GM12878 (cell line): Measurements from ENCODE around the gene DEGS2. TPM values are rescaled to one million over a fixed set of nuclear protein-coding genes. Genes with fewer than 3 reads are reported as not detected.

Experiments used
- ATAC-seq: fragments of 200-7000 bp; cut with Tn5 transposase; 3 replicates; pipeline ENCODE4 v1.9.1; 2020; ENCODE audit warnings: mild to moderate bottlenecking, moderate library complexity
- BruUV-seq: library from RNA; stranded (reverse); fragments of 400-500 nt; replicated peaks from 2 replicates; lab custom pipeline; 2021; lab: Mats Ljungman, UMichigan
- CTCF ChIA-PET: fragments of 300-600 bp; sonication (Branson Sonifier 250); formaldehyde crosslinking; extraction: SDS; loops from one replicate; lab custom pipeline; 2021; ENCODE audit warnings: inconsistent platforms; lab: Yijun Ruan, JAX
- POLR2A ChIA-PET: fragments of 350-600 bp; formaldehyde crosslinking; extraction: SDS; loops from one replicate; lab custom pipeline; 2021; ENCODE audit warnings: inconsistent platforms; lab: Charles Lee
- RAD21 ChIA-PET: fragments of 300-600 bp; sonication (Branson Sonifier 250); formaldehyde crosslinking; loops from one replicate; lab custom pipeline; 2023; ENCODE audit warnings: antibody characterized with exemption; ENCODE audit not compliant: unreplicated experiment; lab: Charles Lee
- SMC1A ChIA-PET: fragments of 300-600 bp; sonication (Branson Sonifier 250); formaldehyde crosslinking; loops from one replicate; lab custom pipeline; 2023; ENCODE audit not compliant: unreplicated experiment, uncharacterized antibody; lab: Charles Lee
- DNase-seq: peaks from one replicate; pipeline ENCODE4 v3.0.0-alpha.2; 2011; ENCODE audit warnings: low read depth, low spot score
- FAIRE-seq: peaks from 3 replicates; lab custom pipeline; 2011; peaks lifted over from hg19 to GRCh38; lab: Jason Lieb, UNC
- H2AFZ ChIP-seq: 2 replicates; pipeline ENCODE4 v1.6.0; 2011; ENCODE audit warnings: low read depth, low read length, control low read depth; ENCODE audit not compliant: control insufficient read depth
- H3K27ac ChIP-seq: 2 replicates; pipeline ENCODE4 v1.5.1; 2011; ENCODE audit warnings: control low read depth; ENCODE audit not compliant: control insufficient read depth, insufficient read depth
- H3K27me3 ChIP-seq, 2 experiments: replicated peaks in 1 of 2; 2 replicates each; pipeline versions ENCODE4 v1.6.0 to v1.6.1; 2011; ENCODE audit warnings: low read length in 1 of 2; ENCODE audit not compliant: control insufficient read depth in 2 of 2, insufficient read depth in 2 of 2
- H3K36me3 ChIP-seq, 2 experiments: 2 replicates each; pipeline ENCODE4 v1.5.1; 2011; ENCODE audit warnings: low read length in 1 of 2; ENCODE audit not compliant: control insufficient read depth in 2 of 2, insufficient read depth in 2 of 2
- H3K4me1 ChIP-seq: 2 replicates; pipeline ENCODE4 v1.6.1; 2011; ENCODE audit warnings: mild to moderate bottlenecking, low read length, moderate library complexity, mixed read lengths; ENCODE audit not compliant: control insufficient read depth, insufficient read depth
- H3K4me2 ChIP-seq: 2 replicates; pipeline ENCODE4 v1.6.0; 2011; ENCODE audit warnings: control low read depth; ENCODE audit not compliant: control insufficient read depth, insufficient read depth
- H3K4me3 ChIP-seq: fragments of 200-600 bp; sonication (generic); 2 replicates; pipeline ENCODE4 v1.5.1; 2016
- H3K79me2 ChIP-seq: 2 replicates; pipeline ENCODE4 v1.6.0; 2011; ENCODE audit warnings: low read length; ENCODE audit not compliant: control insufficient read depth, insufficient read depth
- H3K9ac ChIP-seq: 2 replicates; pipeline ENCODE4 v1.8.0; 2011; ENCODE audit warnings: low read length, control low read depth, mixed read lengths; ENCODE audit not compliant: control insufficient read depth, insufficient read depth
- H3K9me3 ChIP-seq: replicated peaks from 3 replicates; pipeline ENCODE4 v1.5.1; 2011; ENCODE audit warnings: mild to moderate bottlenecking, low read length; ENCODE audit not compliant: control insufficient read depth, insufficient read depth
- H4K20me1 ChIP-seq: 2 replicates; pipeline ENCODE4 v1.6.0; 2011; ENCODE audit not compliant: control insufficient read depth, insufficient read depth
- ATF7 ChIP-seq: fragments of 450-650 bp; IDR thresholded peaks from 2 replicates; pipeline ENCODE4 v1.6.1; 2016; ENCODE audit warnings: low read depth, mild to moderate bottlenecking
- BHLHE40 ChIP-seq, 2 experiments: fragments of 450-650 bp in 1 of 2; IDR thresholded peaks; 2 replicates each; pipeline ENCODE4 v1.6.1; 2011 to 2017; ENCODE audit warnings: low read depth in 2 of 2, borderline replicate concordance in 1 of 2, improper control_type of control experiment in 1 of 2, low read length in 1 of 2, mild to moderate bottlenecking in 1 of 2
- CBFB ChIP-seq: IDR thresholded peaks from 2 replicates; pipeline ENCODE4 v1.6.1; 2016; ENCODE audit warnings: antibody characterized with exemption, low read depth
- EGR1 ChIP-seq, 2 experiments: IDR thresholded peaks; 1 replicate in 1 of 2; 2 replicates in 1 of 2; pipeline ENCODE4 v1.6.1; 2011 to 2012; ENCODE audit warnings: low read depth in 2 of 2, low read length in 2 of 2, borderline replicate concordance in 1 of 2, mild to moderate bottlenecking in 1 of 2, moderate library complexity in 1 of 2
- GABPA ChIP-seq: IDR thresholded peaks from 2 replicates; pipeline ENCODE4 v1.6.1; 2014; ENCODE audit warnings: antibody characterized with exemption, low read depth, mild to moderate bottlenecking, inconsistent platforms
- MAX ChIP-seq: IDR thresholded peaks from 2 replicates; pipeline ENCODE4 v1.6.1; 2012; ENCODE audit warnings: low read depth, low read length, improper control_type of control experiment
- NR2F1 ChIP-seq: fragments of 450-650 bp; conservative IDR thresholded peaks from 2 replicates; pipeline ENCODE4 v1.6.1; 2017; ENCODE audit warnings: mild to moderate bottlenecking
- POLR2AphosphoS2 ChIP-seq: IDR thresholded peaks from 2 replicates; pipeline ENCODE4 v1.6.1; 2011; ENCODE audit warnings: low read depth, mild to moderate bottlenecking, low read length, improper control_type of control experiment, moderate library complexity
- SREBF1 ChIP-seq: IDR thresholded peaks from 2 replicates; pipeline ENCODE4 v1.6.1; 2012; ENCODE audit warnings: mild to moderate bottlenecking, low read length
- TBL1XR1 ChIP-seq: IDR thresholded peaks from 2 replicates; pipeline ENCODE4 v1.6.1; 2012; ENCODE audit warnings: low read depth, low read length, improper control_type of control experiment
- YY1 ChIP-seq: IDR thresholded peaks from 2 replicates; pipeline ENCODE4 v1.6.1; 2011; ENCODE audit warnings: low read depth, mild to moderate bottlenecking, low read length
- ZBED1 ChIP-seq: IDR thresholded peaks from 2 replicates; pipeline ENCODE4 v1.6.1; 2016; ENCODE audit warnings: borderline replicate concordance
- ZNF217 ChIP-seq: fragments of 450-650 bp; IDR thresholded peaks from 2 replicates; pipeline ENCODE4 v1.6.1; 2017; ENCODE audit warnings: antibody characterized with exemption, mild to moderate bottlenecking
- WGBS: methylation state at CpG from one replicate; pipeline ENCODE4 v1.1.6; 2016; ENCODE audit warnings: low lambda C conversion rate; ENCODE audit not compliant: insufficient replicate concordance, insufficient coverage; ENCODE audit errors: missing lambda C conversion rate; 5-methylcytosine and 5-hydroxymethylcytosine counted together
- in situ Hi-C: fragments of 300-500 bp; cut with MboI; formaldehyde crosslinking; loops from 9 replicates; pipeline ENCODE4 v1.14.3; 2018; ENCODE audit warnings: mixed read lengths
- intact Hi-C: fragments of 100-400 bp; cut with micrococcal nuclease; formaldehyde crosslinking; loops from one replicate; pipeline ENCODE4 v1.14.2; 2022; ENCODE audit not compliant: unreplicated experiment
- polyA plus RNA-seq, 11 experiments: library from polyadenylated mRNA; depleted of rRNA in 4 of 11; unstranded in 6 of 11; stranded (reverse) in 5 of 11; fragments of >200 nt; fragmentation: Nextera tagmentation in 4 of 11; fragmentation: Illumina TruSeq in 1 of 11; extraction: Ambion mirVana in 4 of 11; extraction: Trizol in 1 of 11; gene quantifications; 1 replicate in 1 of 11; 2 replicates in 10 of 11; pipeline versions ENCODE4 v1.2.1 to v1.2.3, GENCODE V29; 2011 to 2016; ENCODE audit warnings: inconsistent platforms in 2 of 11, missing spikeins in 2 of 11, low read depth in 1 of 11
- total RNA-seq, 4 experiments: library from RNA; depleted of rRNA in 3 of 4; stranded (reverse); fragments of >200 nt in 3 of 4; fragmentation: Illumina TruSeq in 1 of 4; extraction: Trizol in 1 of 4; gene quantifications; 2 replicates each; pipeline versions ENCODE4 v1.2.1 to v1.2.3, GENCODE V29; 2013 to 2021
- TF ChIP-seq, protein P1 (sequence below): IDR thresholded peaks from 2 replicates; pipeline ENCODE4 v1.6.1; 2012; ENCODE audit warnings: low read depth, low read length, improper control_type of control experiment
- TF ChIP-seq, protein P2 (sequence below): fragments of 450-650 bp; IDR thresholded peaks from 2 replicates; pipeline ENCODE4 v1.6.1; 2018; ENCODE audit warnings: borderline replicate concordance, mild to moderate bottlenecking; ENCODE audit not compliant: partially characterized antibody

DEGS2 gene
- total and polyA plus RNA-seq, 10 of the 15 experiments (the other 5 are each of a cell fraction or from before 2014, with no cell fraction given): 0.01 to 2.5 (median 0.45) TPM; not detected in 1

- Histone ChIP-seq H3K27ac (no peak overlapping the region), H3K4me3 (no peak overlapping the region), H3K36me3 (peaks cover 43 to 46% of the 10 kb centered on the region in 2 experiments), H3K27me3 (no peaks in the 10 kb centered on the region), H3K79me2 (no peaks in the 10 kb centered on the region), H3K9ac (no peak overlapping the region), H3K9me3 (no peaks in the 10 kb centered on the region), H3K4me2 (no peak overlapping the region), H2AFZ (no peak overlapping the region), H4K20me1 (no peaks in the 10 kb centered on the region), H3K4me1 (no peaks in the 10 kb centered on the region)
- no peak for DNase-seq
- no peak for FAIRE-seq
- RAD21 ChIA-PET: no interaction called here
- SMC1A ChIA-PET: no interaction called here
- no peak for ATAC-seq
- TF ChIP-seq POLR2AphosphoS2 (no peak), MAX (no peak), BHLHE40 (IDR thresholded peaks at IDR 0.05; ENCODE audit: borderline replicate concordance in 1 of 2, low read depth in 2 of 2, low read length in 1 of 2) (no peak)
- TF ChIP-seq, protein P1, sequence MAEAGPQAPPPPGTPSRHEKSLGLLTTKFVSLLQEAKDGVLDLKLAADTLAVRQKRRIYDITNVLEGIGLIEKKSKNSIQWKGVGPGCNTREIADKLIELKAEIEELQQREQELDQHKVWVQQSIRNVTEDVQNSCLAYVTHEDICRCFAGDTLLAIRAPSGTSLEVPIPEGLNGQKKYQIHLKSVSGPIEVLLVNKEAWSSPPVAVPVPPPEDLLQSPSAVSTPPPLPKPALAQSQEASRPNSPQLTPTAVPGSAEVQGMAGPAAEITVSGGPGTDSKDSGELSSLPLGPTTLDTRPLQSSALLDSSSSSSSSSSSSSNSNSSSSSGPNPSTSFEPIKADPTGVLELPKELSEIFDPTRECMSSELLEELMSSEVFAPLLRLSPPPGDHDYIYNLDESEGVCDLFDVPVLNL: no peak
- WGBS: 93% methylated on average over 12 of the region's 12 CpGs
- intact Hi-C loops: no loop called here
- no TSS peak for BruUV-seq
- in situ Hi-C loops: no loop called here
- CTCF ChIA-PET: interaction anchor here (1.3 kb wide), 1 partner anchor 20 kb away, joined by 5 read pairs; no protein-coding TSS in a partner anchor
- POLR2A ChIA-PET: no interaction called here
Measured at GRCh38 chr14:100127853-100128455, 31.5 kb downstream of the DEGS2 start.

- Histone ChIP-seq H3K9ac (no peak overlapping the region), H4K20me1 (no peaks in the 10 kb centered on the region), H3K27me3 (no peaks in the 10 kb centered on the region), H3K36me3 (peaks cover 33 to 39% of the 10 kb centered on the region in 2 experiments), H2AFZ (no peak overlapping the region), H3K27ac (no peak overlapping the region), H3K9me3 (no peaks in the 10 kb centered on the region), H3K4me1 (no peaks in the 10 kb centered on the region), H3K4me3 (no peak overlapping the region), H3K79me2 (no peaks in the 10 kb centered on the region), H3K4me2 (no peak overlapping the region)
- no peak for FAIRE-seq
- SMC1A ChIA-PET: no interaction called here
- intact Hi-C loops (no loop called here), in situ Hi-C loops (no loop called here)
- BruUV-seq: no TSS peak
- CTCF ChIA-PET: interaction anchor here (1.2 kb wide), 1 partner anchor 70 kb away, joined by 3 read pairs; no protein-coding TSS in a partner anchor
- ATAC-seq: no peak
- POLR2A ChIA-PET: no interaction called here
- RAD21 ChIA-PET: no interaction called here
- 94% methylated on average over 13 of the region's 13 CpGs for WGBS
- DNase-seq: no peak
- TF ChIP-seq SREBF1 (no peak), TBL1XR1 (no peak), EGR1 (IDR thresholded peaks at IDR 0.05; ENCODE audit: borderline replicate concordance in 1 of 2, low read depth in 2 of 2, low read length in 2 of 2) (no peak), NR2F1 (no peak), ZNF217 (no peak), ZBED1 (no peak), ATF7 (no peak), CBFB (no peak), YY1 (no peak), GABPA (no peak)
- TF ChIP-seq, protein P2, sequence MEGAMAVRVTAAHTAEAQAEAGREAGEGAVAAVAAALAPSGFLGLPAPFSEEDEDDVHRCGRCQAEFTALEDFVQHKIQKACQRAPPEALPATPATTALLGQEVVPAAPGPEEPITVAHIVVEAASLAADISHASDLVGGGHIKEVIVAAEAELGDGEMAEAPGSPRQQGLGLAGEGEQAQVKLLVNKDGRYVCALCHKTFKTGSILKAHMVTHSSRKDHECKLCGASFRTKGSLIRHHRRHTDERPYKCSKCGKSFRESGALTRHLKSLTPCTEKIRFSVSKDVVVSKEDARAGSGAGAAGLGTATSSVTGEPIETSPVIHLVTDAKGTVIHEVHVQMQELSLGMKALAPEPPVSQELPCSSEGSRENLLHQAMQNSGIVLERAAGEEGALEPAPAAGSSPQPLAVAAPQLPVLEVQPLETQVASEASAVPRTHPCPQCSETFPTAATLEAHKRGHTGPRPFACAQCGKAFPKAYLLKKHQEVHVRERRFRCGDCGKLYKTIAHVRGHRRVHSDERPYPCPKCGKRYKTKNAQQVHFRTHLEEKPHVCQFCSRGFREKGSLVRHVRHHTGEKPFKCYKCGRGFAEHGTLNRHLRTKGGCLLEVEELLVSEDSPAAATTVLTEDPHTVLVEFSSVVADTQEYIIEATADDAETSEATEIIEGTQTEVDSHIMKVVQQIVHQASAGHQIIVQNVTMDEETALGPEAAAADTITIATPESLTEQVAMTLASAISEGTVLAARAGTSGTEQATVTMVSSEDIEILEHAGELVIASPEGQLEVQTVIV: no peak
Measured at GRCh38 chr14:100126401-100126800, 33.0 kb downstream of the DEGS2 start.
